Stimulated activated CD4-positive, alpha-beta T cell treated with anti-CD3 and anti-CD28 coated beads, Interleukin-15, amount 100 ng/mL, for 48 hours (primary cell): ENCODE measurements around the gene NDUFA5.
"Not testable (repeated sequence)": the region's sequence is repeated elsewhere in the genome, so short reads cannot be mapped to it uniquely, and the experiment has no call there.

Source experiments
- DNase-seq, 2 donors: peaks; one replicate each; pipeline ENCODE4 v3.0.0-alpha.2; 2020; ENCODE audit warnings: low read depth in 2 of 2

The NDUFA5 gene

GRCh38 chr7:123557016-123557397 is 611 bp downstream of the NDUFA5 start:
- DNase-seq = no peak

GRCh38 chr7:123555484-123555883 is 2.1 kb downstream of the NDUFA5 start:
- no peak for DNase-seq

- no peak for DNase-seq
Observed at GRCh38 chr7:123553159-123553558, 4.5 kb downstream of the NDUFA5 start.

- no peak for DNase-seq
Observed at GRCh38 chr7:123552641-123553040, 5.0 kb downstream of the NDUFA5 start.

- DNase-seq = not testable (repeated sequence)
Observed at GRCh38 chr7:123552134-123552533, 5.5 kb downstream of the NDUFA5 start.

GRCh38 chr7:123548406-123548805 is 9.2 kb downstream of the NDUFA5 start:
- no peak for DNase-seq

- no peak for DNase-seq
Observed at GRCh38 chr7:123539871-123540270, 17.7 kb downstream of the NDUFA5 start.

GRCh38 chr7:123538897-123539296 is 18.7 kb downstream of the NDUFA5 start:
- no peak for DNase-seq

- no peak for DNase-seq
Observed at GRCh38 chr7:123538189-123538714, 19.4 kb downstream of the NDUFA5 start.

- no peak for DNase-seq
Observed at GRCh38 chr7:123537026-123537642, 20.5 kb downstream of the NDUFA5 start.

GRCh38 chr7:123535517-123535916 is 22.1 kb downstream of the NDUFA5 start:
- no peak for DNase-seq

- DNase-seq = peak; percentile 94 to 97
Observed at GRCh38 chr7:123534383-123535260, 23.0 kb downstream of the NDUFA5 start, which contains the start of gene IQUB. TSS of gene IQUB (minus strand) at chr7:123534595. CDS start at chr7:123512340, 22,255 bp downstream.

GRCh38 chr7:123533929-123534382 is 23.7 kb downstream of the NDUFA5 start:
- no peak for DNase-seq

- DNase-seq = no peak
Observed at GRCh38 chr7:123533553-123533917, 24.1 kb downstream of the NDUFA5 start.

- not testable (repeated sequence) for DNase-seq
Observed at GRCh38 chr7:123532788-123533552, 24.6 kb downstream of the NDUFA5 start.

GRCh38 chr7:123532343-123532742 is 25.3 kb downstream of the NDUFA5 start:
- not testable (repeated sequence) for DNase-seq

GRCh38 chr7:123530035-123530591 is 27.5 kb downstream of the NDUFA5 start:
- not testable (repeated sequence) for DNase-seq

- no peak for DNase-seq
Observed at GRCh38 chr7:123528265-123528664, 29.4 kb downstream of the NDUFA5 start.

GRCh38 chr7:123527712-123528225 is 29.8 kb downstream of the NDUFA5 start:
- not testable (repeated sequence) for DNase-seq

GRCh38 chr7:123526533-123526932 is 31.1 kb downstream of the NDUFA5 start:
- not testable (repeated sequence) for DNase-seq

GRCh38 chr7:123522066-123522465 is 35.6 kb downstream of the NDUFA5 start:
- no peak for DNase-seq
